AG04450 (cell line): ENCODE data around the gene SORBS2. TPM values are rescaled to one million over a fixed set of nuclear protein-coding genes. Genes with fewer than 3 reads are reported as not detected.

Experiments
- CTCF ChIA-PET: fragments of 300-600, 350-600 bp; formaldehyde crosslinking; extraction: SDS; loops from one replicate; lab custom pipeline; 2022; ENCODE audit warnings: antibody characterized with exemption, inconsistent platforms; lab: Charles Lee
- POLR2A ChIA-PET: fragments of 350-600 bp; formaldehyde crosslinking; extraction: SDS; loops from one replicate; lab custom pipeline; 2021; ENCODE audit warnings: antibody characterized with exemption, inconsistent platforms; lab: Yijun Ruan, JAX
- DNase-seq: peaks from one replicate; pipeline ENCODE4 v3.0.0-alpha.2; 2011; ENCODE audit warnings: low read depth, low spot score
- H3K27ac ChIP-seq: one replicate; pipeline ENCODE4 v1.5.1; 2012; ENCODE audit warnings: low read depth, low read length, control low read depth
- H3K27me3 ChIP-seq: one replicate; pipeline ENCODE4 v1.6.0; 2012; ENCODE audit warnings: low read length; ENCODE audit not compliant: control insufficient read depth, insufficient read depth
- H3K4me3 ChIP-seq: 2 replicates; pipeline ENCODE4 v1.5.1; 2011; ENCODE audit warnings: mild to moderate bottlenecking, low read depth, low read length, control low read depth
- H3K9me3 ChIP-seq: 2 replicates; pipeline ENCODE4 v1.5.1; 2012; ENCODE audit warnings: low read length; ENCODE audit not compliant: control insufficient read depth, insufficient read depth
- CTCF ChIP-seq: IDR thresholded peaks from 2 replicates; pipeline ENCODE4 v1.5.1; 2011; ENCODE audit warnings: low read depth, low read length, control low read depth, inconsistent platforms
- polyA plus RNA-seq: library from polyadenylated mRNA; depleted of rRNA; stranded (reverse); fragments of >200 nt; gene quantifications from 2 replicates; pipeline ENCODE4 v1.2.3, GENCODE V29; 2011

SORBS2 gene
- polyA plus RNA-seq, 1 experiment: not detected

GRCh38 chr4:185819144-185819543 lies 7.2 kb upstream of the SORBS2 start:
- no peaks in the 10 kb centered on the region; the same call in 1 of the 2 replicates for H3K9me3 ChIP-seq
- ChIA-PET POLR2A (no interaction called here), CTCF (no interaction called here)
- no peak for TF ChIP-seq CTCF
- no peak overlapping the region for H3K4me3 ChIP-seq
- DNase-seq: no peak
- no peak overlapping the region for H3K27ac ChIP-seq
- peaks cover 5% of the 10 kb centered on the region for H3K27me3 ChIP-seq

GRCh38 chr4:185817403-185817818 lies 5.4 kb upstream of the SORBS2 start:
- ChIA-PET POLR2A (no interaction called here), CTCF (no interaction called here)
- no peak for TF ChIP-seq CTCF
- no peak overlapping the region for H3K27ac ChIP-seq
- no peaks in the 10 kb centered on the region; the same call in 1 of the 2 replicates for H3K9me3 ChIP-seq
- peaks cover 8% of the 10 kb centered on the region for H3K27me3 ChIP-seq
- no peak overlapping the region for H3K4me3 ChIP-seq
- DNase-seq: no peak

GRCh38 chr4:185813133-185813532 lies 1.1 kb upstream of the SORBS2 start:
- POLR2A ChIA-PET: no interaction called here
- Histone ChIP-seq H3K27ac (no peak overlapping the region), H3K4me3 (no peak overlapping the region), H3K27me3 (peaks cover 16% of the 10 kb centered on the region), H3K9me3 (no peaks in the 10 kb centered on the region)
- no peak for DNase-seq
- no peak for TF ChIP-seq CTCF
- CTCF ChIA-PET: no interaction called here

- no peak overlapping the region for H3K4me3 ChIP-seq
- TF ChIP-seq CTCF: no peak
- no peak for DNase-seq
- ChIA-PET CTCF (no interaction called here), POLR2A (no interaction called here)
- peaks cover 16% of the 10 kb centered on the region for H3K27me3 ChIP-seq
- H3K27ac ChIP-seq: no peak overlapping the region
- no peaks in the 10 kb centered on the region for H3K9me3 ChIP-seq
These were observed 1.1 kb downstream of the SORBS2 start for GRCh38 chr4:185810746-185811508.

GRCh38 chr4:185809533-185810071 lies 2.4 kb downstream of the SORBS2 start:
- Histone ChIP-seq H3K4me3 (no peak overlapping the region), H3K27ac (no peak overlapping the region), H3K27me3 (peaks cover 16% of the 10 kb centered on the region), H3K9me3 (no peaks in the 10 kb centered on the region)
- ChIA-PET POLR2A (no interaction called here), CTCF (no interaction called here)
- no peak for DNase-seq
- TF ChIP-seq CTCF: no peak
